Dermis blood vessel endothelial cell (primary cell): ENCODE results near the gene HSF5. TPM values are rescaled to one million over a fixed set of nuclear protein-coding genes. Genes with fewer than 3 reads are reported as not detected.

Source experiments
- DNase-seq: peaks from one replicate; pipeline ENCODE4 v3.0.0; 2010
- total RNA-seq: library from RNA; depleted of rRNA; stranded (reverse); fragments of >200 nt; gene quantifications from 2 replicates; pipeline ENCODE4 v1.2.3, GENCODE V29; 2014

The HSF5 gene
- total RNA-seq, 1 donor from 2014 or later: 0.17 TPM

- no peak for DNase-seq
Measured at GRCh38 chr17:58383892-58384462, 104.2 kb downstream of the HSF5 start.

- DNase-seq: no peak
Measured at GRCh38 chr17:58382872-58383242, 105.4 kb downstream of the HSF5 start.

- DNase-seq: no peak
Measured at GRCh38 chr17:58382108-58382871, 105.9 kb downstream of the HSF5 start.

GRCh38 chr17:58381124-58382035 lies 106.8 kb downstream of the HSF5 start:
- no peak for DNase-seq

GRCh38 chr17:58380207-58381123 lies 107.7 kb downstream of the HSF5 start:
- no peak for DNase-seq

GRCh38 chr17:58379511-58379824 lies 108.7 kb downstream of the HSF5 start:
- no peak for DNase-seq

- DNase-seq: no peak
Measured at GRCh38 chr17:58378733-58379510, 109.3 kb downstream of the HSF5 start.

GRCh38 chr17:58377661-58378060 lies 110.5 kb downstream of the HSF5 start:
- no peak for DNase-seq

- no peak for DNase-seq
Measured at GRCh38 chr17:58377093-58377601, 111.1 kb downstream of the HSF5 start.

- no peak for DNase-seq
Measured at GRCh38 chr17:58376472-58377000, 111.7 kb downstream of the HSF5 start.

GRCh38 chr17:58375811-58376210 lies 112.4 kb downstream of the HSF5 start:
- no peak for DNase-seq

GRCh38 chr17:58375256-58375655 lies 113.0 kb downstream of the HSF5 start:
- no peak for DNase-seq

GRCh38 chr17:58373923-58374322 lies 114.3 kb downstream of the HSF5 start:
- DNase-seq: no peak

- DNase-seq: no peak
Measured at GRCh38 chr17:58373003-58373402, 115.2 kb downstream of the HSF5 start.

- DNase-seq: no peak
Measured at GRCh38 chr17:58371300-58371950, 116.8 kb downstream of the HSF5 start.

- DNase-seq: no peak
Measured at GRCh38 chr17:58370716-58371115, 117.5 kb downstream of the HSF5 start.

- no peak for DNase-seq
Measured at GRCh38 chr17:58370309-58370708, 117.9 kb downstream of the HSF5 start.
